Prostate gland (tissue), 2 donors: ENCODE measurements around the gene PLCH1.

ENCODE experiments used
- POLR2A ChIP-seq: fragments of 450-650 bp; IDR thresholded peaks from one replicate; pipeline ENCODE4 v1.6.1; 2016; ENCODE audit warnings: antibody characterized with exemption, mild to moderate bottlenecking
- POLR2AphosphoS5 ChIP-seq: sonication (generic); formaldehyde crosslinking; IDR thresholded peaks from one replicate; pipeline ENCODE4 v1.6.1; 2017; ENCODE audit warnings: antibody characterized with exemption
- TF ChIP-seq, protein P1 (sequence below), 4 experiments: fragments of 200-600 bp in 2 of 4; fragments of 450-650 bp in 2 of 4; sonication (generic) in 2 of 4; IDR thresholded peaks; 1 replicate in 3 of 4; 2 replicates in 1 of 4; pipeline ENCODE4 v1.5.1; 2016 to 2019; ENCODE audit warnings: antibody characterized with exemption in 4 of 4, mild to moderate bottlenecking in 2 of 4, moderate library complexity in 2 of 4

DNA sequence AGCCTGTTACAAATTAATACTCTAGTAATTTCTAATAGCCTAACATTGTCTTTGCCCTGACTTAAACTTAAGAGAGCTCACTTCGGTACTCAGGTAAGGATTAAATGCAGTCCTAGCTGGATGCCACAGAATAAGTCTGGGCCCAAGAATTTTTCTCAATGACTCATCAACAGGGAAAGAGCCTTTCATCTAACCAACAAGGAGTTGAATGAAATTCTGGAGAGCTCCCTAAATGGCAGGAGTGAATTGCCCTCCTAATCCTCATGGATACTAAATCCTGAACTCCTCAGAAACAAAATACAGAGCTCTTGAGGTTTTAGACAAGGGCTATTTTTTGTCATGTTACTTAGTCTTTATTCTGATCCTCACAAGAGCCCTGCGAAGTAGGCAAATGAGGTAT is 159.5 kb downstream of the PLCH1 start:
- TF ChIP-seq POLR2A (no peak), POLR2AphosphoS5 (no peak)
- TF ChIP-seq, protein P1, sequence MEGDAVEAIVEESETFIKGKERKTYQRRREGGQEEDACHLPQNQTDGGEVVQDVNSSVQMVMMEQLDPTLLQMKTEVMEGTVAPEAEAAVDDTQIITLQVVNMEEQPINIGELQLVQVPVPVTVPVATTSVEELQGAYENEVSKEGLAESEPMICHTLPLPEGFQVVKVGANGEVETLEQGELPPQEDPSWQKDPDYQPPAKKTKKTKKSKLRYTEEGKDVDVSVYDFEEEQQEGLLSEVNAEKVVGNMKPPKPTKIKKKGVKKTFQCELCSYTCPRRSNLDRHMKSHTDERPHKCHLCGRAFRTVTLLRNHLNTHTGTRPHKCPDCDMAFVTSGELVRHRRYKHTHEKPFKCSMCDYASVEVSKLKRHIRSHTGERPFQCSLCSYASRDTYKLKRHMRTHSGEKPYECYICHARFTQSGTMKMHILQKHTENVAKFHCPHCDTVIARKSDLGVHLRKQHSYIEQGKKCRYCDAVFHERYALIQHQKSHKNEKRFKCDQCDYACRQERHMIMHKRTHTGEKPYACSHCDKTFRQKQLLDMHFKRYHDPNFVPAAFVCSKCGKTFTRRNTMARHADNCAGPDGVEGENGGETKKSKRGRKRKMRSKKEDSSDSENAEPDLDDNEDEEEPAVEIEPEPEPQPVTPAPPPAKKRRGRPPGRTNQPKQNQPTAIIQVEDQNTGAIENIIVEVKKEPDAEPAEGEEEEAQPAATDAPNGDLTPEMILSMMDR (IDR thresholded peaks at IDR 0.05) = no peak
